Hepatocyte (in vitro differentiated cells): ENCODE results near the gene PINLYP.

Experiments
- CTCF ChIP-seq: fragments of 200-600 bp; sonication (generic); IDR thresholded peaks from 2 replicates; pipeline ENCODE4 v1.5.1; 2016; ENCODE audit warnings: antibody characterized with exemption, mild to moderate bottlenecking; ENCODE audit not compliant: poor library complexity
- EZH2 ChIP-seq: fragments of 200-600 bp; sonication (generic); IDR thresholded peaks from 2 replicates; pipeline ENCODE4 v1.6.1; 2016; ENCODE audit warnings: antibody characterized with exemption, mild to moderate bottlenecking, borderline replicate concordance
- EZH2phosphoT487 ChIP-seq: fragments of 200-600 bp; sonication (generic); IDR thresholded peaks from one replicate; pipeline ENCODE4 v1.6.1; 2018; ENCODE audit warnings: antibody characterized with exemption, mild to moderate bottlenecking, low read depth, moderate library complexity; ENCODE audit not compliant: unreplicated experiment, severe bottlenecking

GRCh38 chr19:43626838-43627237 lies 51.2 kb downstream of the PINLYP start:
- TF ChIP-seq CTCF (no peak), EZH2 (no peak), EZH2phosphoT487 (no peak)
